ENCODE measurements around the gene BBS12. TPM values are rescaled to one million over a fixed set of nuclear protein-coding genes. Genes with fewer than 3 reads are reported as not detected.

The BBS12 gene
- total and polyA plus RNA-seq, 9 of the 15 experiments (the other 6 are each of a cell fraction or from before 2014, with no cell fraction given), result 2.7 to 6.5 (median 3.3) TPM

DNA sequence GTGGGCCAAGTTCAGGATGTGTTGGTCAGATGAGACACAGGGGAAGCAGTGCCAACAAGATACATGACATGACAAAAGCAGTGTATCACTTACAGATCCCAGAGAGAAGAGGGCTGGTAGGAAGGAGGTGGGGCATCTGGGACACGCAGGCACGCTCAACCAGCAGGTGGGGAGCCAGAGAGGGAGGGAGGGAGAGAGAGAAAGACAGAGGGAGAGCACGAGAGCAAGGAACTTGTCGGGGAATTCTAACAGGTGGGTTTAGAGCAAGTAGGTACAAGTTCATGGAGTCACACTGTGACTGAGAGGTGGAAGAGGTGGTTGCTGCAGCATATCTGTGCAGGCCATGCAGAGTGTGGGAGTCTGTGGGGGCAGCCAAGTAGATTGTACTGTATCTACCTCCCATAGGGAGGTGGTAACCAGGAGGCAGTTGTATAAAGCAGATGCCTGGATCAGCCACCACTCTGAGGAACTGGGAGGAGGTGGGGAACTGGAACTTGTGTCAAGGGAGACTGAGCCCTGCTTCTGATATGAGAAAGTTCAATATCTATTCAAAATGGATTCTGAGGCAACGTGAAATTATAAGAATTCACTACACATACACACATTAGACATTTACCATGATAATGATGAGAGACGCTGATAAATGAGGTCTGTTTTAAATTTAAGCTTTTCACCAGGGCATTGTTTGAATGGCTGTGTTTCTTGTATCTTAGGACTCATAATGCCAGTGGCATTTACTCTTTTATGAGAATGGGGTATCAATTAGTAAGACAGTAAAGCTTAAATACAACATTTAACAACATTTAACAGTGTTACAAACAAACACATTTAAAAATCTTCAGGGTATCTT is 43.7 kb downstream of the BBS12 start (continued):
- TF ChIP-seq TEAD1 (CRISPR knock-in tag; IDR thresholded peaks at IDR 0.05) (0 out of 4 replicates have a peak, but pooled peaks of 1 of the 2 experiments have one; percentile 6), DMBX1 (CRISPR knock-in tag; IDR thresholded peaks at IDR 0.05; ENCODE audit: borderline replicate concordance) (0 out of 2 replicates have a peak, but pooled peaks have one; percentile 59), FOXM1 (IDR thresholded peaks at IDR 0.05; ENCODE audit: low read depth) (0 out of 2 replicates have a peak, but pooled peaks have one; percentile 13), FOXM1 (CRISPR knock-in tag; IDR thresholded peaks at IDR 0.05; ENCODE audit: low read depth) (no peak), BMI1 (IDR thresholded peaks at IDR 0.05; ENCODE audit: low read length) (no peak), BRCA1 (IDR thresholded peaks at IDR 0.05) (no peak), BRCA1 (CRISPR knock-in tag; IDR thresholded peaks at IDR 0.05) (no peak), ZFP36 (IDR thresholded peaks at IDR 0.05; ENCODE audit: low read depth, low read length, partially characterized antibody) (no peak), ZNF239 (CRISPR knock-in tag; IDR thresholded peaks at IDR 0.05) (no peak), ETV6 (IDR thresholded peaks at IDR 0.05; ENCODE audit: borderline replicate concordance in 1 of 2, low read depth in 2 of 2, low read length in 1 of 2) (no peak), ETV6 (CRISPR knock-in tag; IDR thresholded peaks at IDR 0.05; ENCODE audit: borderline replicate concordance) (no peak), TAL1 (IDR thresholded peaks at IDR 0.05) (peak; percentile 76), CBX2 (IDR thresholded peaks at IDR 0.05; ENCODE audit: insufficient read depth, low read length, poor library complexity, severe bottlenecking) (no peak), NR2F6 (CRISPR knock-in tag; IDR thresholded peaks at IDR 0.05) (no peak), NFATC3 (IDR thresholded peaks at IDR 0.05) (no peak), KLF16 (IDR thresholded peaks at IDR 0.05) (peak; percentile 83), PHF20 (IDR thresholded peaks at IDR 0.05; ENCODE audit: partially characterized antibody) (no peak), ERF (CRISPR knock-in tag; IDR thresholded peaks at IDR 0.05) (no peak), MBD2 (IDR thresholded peaks at IDR 0.05; ENCODE audit: borderline replicate concordance, low read depth) (peak; percentile 19; the same call in 1 of the 2 replicates), TAF15 (IDR thresholded peaks at IDR 0.05; ENCODE audit: low read depth, low read length) (no peak)
- TF ChIP-seq, protein P1, sequence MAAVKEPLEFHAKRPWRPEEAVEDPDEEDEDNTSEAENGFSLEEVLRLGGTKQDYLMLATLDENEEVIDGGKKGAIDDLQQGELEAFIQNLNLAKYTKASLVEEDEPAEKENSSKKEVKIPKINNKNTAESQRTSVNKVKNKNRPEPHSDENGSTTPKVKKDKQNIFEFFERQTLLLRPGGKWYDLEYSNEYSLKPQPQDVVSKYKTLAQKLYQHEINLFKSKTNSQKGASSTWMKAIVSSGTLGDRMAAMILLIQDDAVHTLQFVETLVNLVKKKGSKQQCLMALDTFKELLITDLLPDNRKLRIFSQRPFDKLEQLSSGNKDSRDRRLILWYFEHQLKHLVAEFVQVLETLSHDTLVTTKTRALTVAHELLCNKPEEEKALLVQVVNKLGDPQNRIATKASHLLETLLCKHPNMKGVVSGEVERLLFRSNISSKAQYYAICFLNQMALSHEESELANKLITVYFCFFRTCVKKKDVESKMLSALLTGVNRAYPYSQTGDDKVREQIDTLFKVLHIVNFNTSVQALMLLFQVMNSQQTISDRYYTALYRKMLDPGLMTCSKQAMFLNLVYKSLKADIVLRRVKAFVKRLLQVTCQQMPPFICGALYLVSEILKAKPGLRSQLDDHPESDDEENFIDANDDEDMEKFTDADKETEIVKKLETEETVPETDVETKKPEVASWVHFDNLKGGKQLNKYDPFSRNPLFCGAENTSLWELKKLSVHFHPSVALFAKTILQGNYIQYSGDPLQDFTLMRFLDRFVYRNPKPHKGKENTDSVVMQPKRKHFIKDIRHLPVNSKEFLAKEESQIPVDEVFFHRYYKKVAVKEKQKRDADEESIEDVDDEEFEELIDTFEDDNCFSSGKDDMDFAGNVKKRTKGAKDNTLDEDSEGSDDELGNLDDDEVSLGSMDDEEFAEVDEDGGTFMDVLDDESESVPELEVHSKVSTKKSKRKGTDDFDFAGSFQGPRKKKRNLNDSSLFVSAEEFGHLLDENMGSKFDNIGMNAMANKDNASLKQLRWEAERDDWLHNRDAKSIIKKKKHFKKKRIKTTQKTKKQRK (IDR thresholded peaks at IDR 0.05; ENCODE audit: borderline replicate concordance, low read depth, low read length), result no peak
- TF ChIP-seq, protein P2, sequence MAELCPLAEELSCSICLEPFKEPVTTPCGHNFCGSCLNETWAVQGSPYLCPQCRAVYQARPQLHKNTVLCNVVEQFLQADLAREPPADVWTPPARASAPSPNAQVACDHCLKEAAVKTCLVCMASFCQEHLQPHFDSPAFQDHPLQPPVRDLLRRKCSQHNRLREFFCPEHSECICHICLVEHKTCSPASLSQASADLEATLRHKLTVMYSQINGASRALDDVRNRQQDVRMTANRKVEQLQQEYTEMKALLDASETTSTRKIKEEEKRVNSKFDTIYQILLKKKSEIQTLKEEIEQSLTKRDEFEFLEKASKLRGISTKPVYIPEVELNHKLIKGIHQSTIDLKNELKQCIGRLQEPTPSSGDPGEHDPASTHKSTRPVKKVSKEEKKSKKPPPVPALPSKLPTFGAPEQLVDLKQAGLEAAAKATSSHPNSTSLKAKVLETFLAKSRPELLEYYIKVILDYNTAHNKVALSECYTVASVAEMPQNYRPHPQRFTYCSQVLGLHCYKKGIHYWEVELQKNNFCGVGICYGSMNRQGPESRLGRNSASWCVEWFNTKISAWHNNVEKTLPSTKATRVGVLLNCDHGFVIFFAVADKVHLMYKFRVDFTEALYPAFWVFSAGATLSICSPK (IDR thresholded peaks at IDR 0.05; ENCODE audit: borderline replicate concordance), result no peak; the same call in 1 of the 2 replicates
- TF ChIP-seq, protein P3, sequence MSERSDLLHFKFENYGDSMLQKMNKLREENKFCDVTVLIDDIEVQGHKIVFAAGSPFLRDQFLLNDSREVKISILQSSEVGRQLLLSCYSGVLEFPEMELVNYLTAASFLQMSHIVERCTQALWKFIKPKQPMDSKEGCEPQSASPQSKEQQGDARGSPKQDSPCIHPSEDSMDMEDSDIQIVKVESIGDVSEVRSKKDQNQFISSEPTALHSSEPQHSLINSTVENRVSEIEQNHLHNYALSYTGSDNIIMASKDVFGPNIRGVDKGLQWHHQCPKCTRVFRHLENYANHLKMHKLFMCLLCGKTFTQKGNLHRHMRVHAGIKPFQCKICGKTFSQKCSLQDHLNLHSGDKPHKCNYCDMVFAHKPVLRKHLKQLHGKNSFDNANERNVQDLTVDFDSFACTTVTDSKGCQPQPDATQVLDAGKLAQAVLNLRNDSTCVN (CRISPR knock-in tag; IDR thresholded peaks at IDR 0.05), result no peak

Measured in K562 (cell line).